Measurements from ENCODE around the gene CAPZB. TPM values are rescaled to one million over a fixed set of nuclear protein-coding genes. Genes with fewer than 3 reads are reported as not detected.

The CAPZB gene
- total RNA-seq, 3 donors from 2014 or later (not counting 1 experiment from before 2014, with no cell fraction given) = 369 to 393 (median 375) TPM

DNA sequence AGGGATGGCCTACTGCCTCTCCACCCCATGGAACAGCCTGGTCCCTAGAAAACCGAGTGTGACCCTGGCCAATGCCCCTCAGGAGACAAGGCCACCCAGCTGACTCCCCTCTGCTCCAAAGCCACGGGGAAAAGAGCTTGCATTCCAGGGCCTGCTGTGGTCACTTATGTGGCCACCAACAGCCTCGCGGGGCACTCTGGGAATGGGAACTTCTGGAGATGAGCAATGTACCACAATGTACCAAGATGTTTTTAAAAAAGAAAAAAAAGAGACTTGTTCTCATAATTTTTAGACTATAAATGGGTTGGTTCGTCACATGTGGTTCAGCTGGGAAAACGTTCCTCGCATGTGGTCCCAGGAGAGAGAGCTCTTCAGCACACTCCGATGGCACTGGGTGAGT lies 110.4 kb downstream of the CAPZB start:
- no peak overlapping the region for H3K27ac ChIP-seq (ENCODE audit: low read length)
- H3K4me3 ChIP-seq (ENCODE audit: low read length) = no peak overlapping the region
- no peaks in the 10 kb centered on the region for H3K9me3 ChIP-seq (ENCODE audit: control insufficient read depth, insufficient read depth, low read length)
- ATAC-seq = no peak
- no peak overlapping the region for H3K27ac Mint-ChIP-seq
- peaks cover 53% of the 10 kb centered on the region for H3K36me3 ChIP-seq (ENCODE audit: control insufficient read depth, insufficient read depth, low read length)
- peaks cover 25 to 31% of the 10 kb centered on the region in 2 donors for H3K4me1 Mint-ChIP-seq
- intact Hi-C loops (cut with micrococcal nuclease) = no loop called here
- H3K4me1 ChIP-seq (ENCODE audit: control insufficient read depth, insufficient read depth, low read length) = no peaks in the 10 kb centered on the region
- H3K27me3 Mint-ChIP-seq (ENCODE audit: low read depth in 2 of 2) = no peaks in the 10 kb centered on the region
- H3K27me3 ChIP-seq (ENCODE audit: control insufficient read depth, insufficient read depth, low read length) = no peaks in the 10 kb centered on the region
- no peak for DNase-seq
- no peaks in the 10 kb centered on the region for H3K9me3 Mint-ChIP-seq
- no peaks in the 10 kb centered on the region for H3K36me3 Mint-ChIP-seq
- H3K4me3 Mint-ChIP-seq = no peak overlapping the region
- TF ChIP-seq CTCF (IDR thresholded peaks at IDR 0.05) = no peak
- 91% methylated on average over 8 of the region's 8 CpGs for WGBS (ENCODE audit: insufficient coverage)

- intact Hi-C loops (cut with micrococcal nuclease) = no loop called here
- no peak for TF ChIP-seq CTCF (IDR thresholded peaks at IDR 0.05)
- DNase-seq = peak in 1 of 2 donors; percentile 43
Observed at GRCh38 chr1:19374083-19374801, 111.1 kb downstream of the CAPZB start.

GRCh38 chr1:19373211-19374082 lies 111.9 kb downstream of the CAPZB start:
- Histone ChIP-seq H3K27ac (ENCODE audit: low read length) (no peak overlapping the region), H3K27me3 (ENCODE audit: control insufficient read depth, insufficient read depth, low read length) (no peaks in the 10 kb centered on the region), H3K36me3 (ENCODE audit: control insufficient read depth, insufficient read depth, low read length) (peaks cover 43% of the 10 kb centered on the region), H3K4me3 (ENCODE audit: low read length) (no peak overlapping the region), H3K4me1 (ENCODE audit: control insufficient read depth, insufficient read depth, low read length) (no peaks in the 10 kb centered on the region), H3K9me3 (ENCODE audit: control insufficient read depth, insufficient read depth, low read length) (no peaks in the 10 kb centered on the region)
- 96% methylated on average over 15 of the region's 15 CpGs for WGBS (ENCODE audit: insufficient coverage)
- DNase-seq (no peak), ATAC-seq (no peak)
- Mint-ChIP-seq H3K4me1 (peaks cover 25 to 27% of the 10 kb centered on the region in 2 donors), H3K27ac (peak overlapping the region; percentile 31 to 57), H3K27me3 (ENCODE audit: low read depth in 2 of 2) (no peaks in the 10 kb centered on the region), H3K36me3 (no peaks in the 10 kb centered on the region), H3K4me3 (no peak overlapping the region), H3K9me3 (no peaks in the 10 kb centered on the region)
- intact Hi-C loops (cut with micrococcal nuclease) = no loop called here
- TF ChIP-seq CTCF (IDR thresholded peaks at IDR 0.05) = no peak

More at GRCh38 chr1:19374083-19374801, 111.1 kb downstream of the CAPZB start:
- no peak overlapping the region for H3K27ac Mint-ChIP-seq
- H3K4me1 Mint-ChIP-seq = peaks cover 25 to 27% of the 10 kb centered on the region in 2 donors
- no peaks in the 10 kb centered on the region for H3K9me3 ChIP-seq (ENCODE audit: control insufficient read depth, insufficient read depth, low read length)
- no peaks in the 10 kb centered on the region for H3K9me3 Mint-ChIP-seq
- 93% methylated on average over 14 of the region's 14 CpGs for WGBS (ENCODE audit: insufficient coverage)
- H3K4me3 ChIP-seq (ENCODE audit: low read length) = no peak overlapping the region
- H3K27ac ChIP-seq (ENCODE audit: low read length) = no peak overlapping the region
- no peak overlapping the region for H3K4me3 Mint-ChIP-seq
- H3K36me3 ChIP-seq (ENCODE audit: control insufficient read depth, insufficient read depth, low read length) = peaks cover 46% of the 10 kb centered on the region
- peak in 1 of 3 donors; percentile 32 for ATAC-seq
- H3K27me3 Mint-ChIP-seq (ENCODE audit: low read depth in 2 of 2) = no peaks in the 10 kb centered on the region
- H3K36me3 Mint-ChIP-seq = no peaks in the 10 kb centered on the region
- no peaks in the 10 kb centered on the region for H3K27me3 ChIP-seq (ENCODE audit: control insufficient read depth, insufficient read depth, low read length)
- no peaks in the 10 kb centered on the region for H3K4me1 ChIP-seq (ENCODE audit: control insufficient read depth, insufficient read depth, low read length)
